ENCODE measurements around the gene ZNF263.

DNA sequence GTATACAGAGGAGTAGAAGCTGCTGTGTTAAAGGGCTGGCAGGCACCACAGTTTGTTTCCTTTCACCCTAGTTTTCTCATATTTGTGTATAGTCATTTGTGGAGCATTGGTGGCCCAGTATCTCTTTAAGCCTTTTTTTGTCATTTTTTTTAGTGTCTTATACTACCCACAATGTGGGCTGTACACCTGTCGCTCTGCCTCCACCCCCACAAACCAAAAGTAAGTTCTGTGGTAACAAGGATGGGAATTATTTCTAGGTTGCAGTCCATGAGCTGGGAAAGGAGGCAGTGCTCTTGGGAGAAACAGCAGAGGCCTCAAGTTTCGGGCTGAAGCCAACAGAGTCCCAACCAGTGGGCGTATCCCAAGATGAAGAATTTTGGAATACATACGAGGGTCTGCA, 28.2 kb downstream of the ZNF263 start:
- TF ChIP-seq, protein P1, sequence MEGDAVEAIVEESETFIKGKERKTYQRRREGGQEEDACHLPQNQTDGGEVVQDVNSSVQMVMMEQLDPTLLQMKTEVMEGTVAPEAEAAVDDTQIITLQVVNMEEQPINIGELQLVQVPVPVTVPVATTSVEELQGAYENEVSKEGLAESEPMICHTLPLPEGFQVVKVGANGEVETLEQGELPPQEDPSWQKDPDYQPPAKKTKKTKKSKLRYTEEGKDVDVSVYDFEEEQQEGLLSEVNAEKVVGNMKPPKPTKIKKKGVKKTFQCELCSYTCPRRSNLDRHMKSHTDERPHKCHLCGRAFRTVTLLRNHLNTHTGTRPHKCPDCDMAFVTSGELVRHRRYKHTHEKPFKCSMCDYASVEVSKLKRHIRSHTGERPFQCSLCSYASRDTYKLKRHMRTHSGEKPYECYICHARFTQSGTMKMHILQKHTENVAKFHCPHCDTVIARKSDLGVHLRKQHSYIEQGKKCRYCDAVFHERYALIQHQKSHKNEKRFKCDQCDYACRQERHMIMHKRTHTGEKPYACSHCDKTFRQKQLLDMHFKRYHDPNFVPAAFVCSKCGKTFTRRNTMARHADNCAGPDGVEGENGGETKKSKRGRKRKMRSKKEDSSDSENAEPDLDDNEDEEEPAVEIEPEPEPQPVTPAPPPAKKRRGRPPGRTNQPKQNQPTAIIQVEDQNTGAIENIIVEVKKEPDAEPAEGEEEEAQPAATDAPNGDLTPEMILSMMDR (IDR thresholded peaks at IDR 0.05) = no peak
- no peak for TF ChIP-seq POLR2A (IDR thresholded peaks at IDR 0.05)

All from suprapubic skin (tissue), 3 donors.